H1 (cell line): ENCODE measurements around the gene DUS4L. TPM values are rescaled to one million over a fixed set of nuclear protein-coding genes. Genes with fewer than 3 reads are reported as not detected.

Experiments used
- CTCF ChIA-PET: fragments of 300-600 bp; sonication (Branson Sonifier 250); formaldehyde crosslinking; loops from one replicate; lab custom pipeline; 2021; ENCODE audit not compliant: partially characterized antibody; lab: Charles Lee
- POLR2A ChIA-PET: fragments of 300-600 bp; sonication (Branson Sonifier 250); formaldehyde crosslinking; loops from one replicate; lab custom pipeline; 2021; ENCODE audit warnings: inconsistent platforms; ENCODE audit not compliant: partially characterized antibody; lab: Charles Lee
- DNase-seq, 2 experiments: peaks; one replicate each; pipeline versions ENCODE4 v3.0.0 to v3.0.0-alpha.2; 2010 to 2022; ENCODE audit warnings: low spot score in 2 of 2, low read depth in 1 of 2, mixed read lengths in 1 of 2
- FAIRE-seq: peaks from 2 replicates; lab custom pipeline; 2011; peaks lifted over from hg19 to GRCh38; lab: Jason Lieb, UNC
- H2AFZ ChIP-seq: 2 replicates; pipeline ENCODE4 v1.8.1; 2012; ENCODE audit warnings: low read length, inconsistent platforms
- H2AK5ac ChIP-seq: 2 replicates; pipeline ENCODE4 v1.6.1; 2013; ENCODE audit warnings: low read depth, low read length
- H2BK120ac ChIP-seq: replicated peaks from 2 replicates; pipeline ENCODE3; 2013; ENCODE audit warnings: low read depth, low read length, inconsistent platforms
- H2BK12ac ChIP-seq: 2 replicates; pipeline ENCODE4 v1.6.1; 2013; ENCODE audit warnings: low read depth, low read length
- H2BK15ac ChIP-seq: 2 replicates; pipeline ENCODE4 v1.6.1; 2013; ENCODE audit warnings: low read length
- H2BK20ac ChIP-seq: 2 replicates; pipeline ENCODE4 v1.6.1; 2013; ENCODE audit warnings: low read length
- H2BK5ac ChIP-seq: 2 replicates; pipeline ENCODE4 v1.6.1; 2013; ENCODE audit warnings: low read depth, low read length
- H3K14ac ChIP-seq: 2 replicates; pipeline ENCODE4 v1.6.1; 2013; ENCODE audit warnings: inconsistent platforms; ENCODE audit not compliant: insufficient read length
- H3K18ac ChIP-seq: 2 replicates; pipeline ENCODE4 v1.6.1; 2013; ENCODE audit warnings: low read length; ENCODE audit errors: extremely low read depth
- H3K23ac ChIP-seq: 2 replicates; pipeline ENCODE4 v1.6.1; 2013; ENCODE audit warnings: inconsistent platforms; ENCODE audit not compliant: insufficient read length
- H3K23me2 ChIP-seq: 2 replicates; pipeline ENCODE4 v1.6.1; 2013; ENCODE audit warnings: low read depth, low read length
- H3K27ac ChIP-seq: 2 replicates; pipeline ENCODE4 v1.6.1; 2011; ENCODE audit warnings: low read depth, low read length, inconsistent platforms
- H3K27me3 ChIP-seq, 4 experiments: replicated peaks in 1 of 4; 1 replicate in 1 of 4; 2 replicates in 3 of 4; pipeline versions ENCODE4 v1.6.1 to v1.8.1; 2011 to 2013; ENCODE audit warnings: low read length in 3 of 4, mild to moderate bottlenecking in 3 of 4, inconsistent platforms in 2 of 4, mixed read lengths in 2 of 4, moderate library complexity in 1 of 4; ENCODE audit not compliant: control insufficient read depth in 3 of 4, insufficient read depth in 3 of 4; ENCODE audit errors: extremely low read depth in 1 of 4
- H3K36me3 ChIP-seq, 4 experiments: 2 replicates each; pipeline versions ENCODE4 v1.6.1 to v1.8.1; 2011 to 2013; ENCODE audit warnings: mild to moderate bottlenecking in 4 of 4, low read length in 3 of 4, moderate library complexity in 2 of 4, control low read depth in 1 of 4, inconsistent platforms in 1 of 4; ENCODE audit not compliant: insufficient read depth in 4 of 4, control insufficient read depth in 2 of 4
- H3K4ac ChIP-seq: replicated peaks from 2 replicates; pipeline ENCODE3; 2013; ENCODE audit warnings: low read length, low read depth, mixed read lengths, inconsistent platforms; ENCODE audit not compliant: insufficient read length
- H3K4me1 ChIP-seq, 4 experiments: replicated peaks in 1 of 4; 1 replicate in 1 of 4; 2 replicates in 3 of 4; pipeline versions ENCODE4 v1.6.1 to v1.8.1; 2011 to 2013; ENCODE audit warnings: low read length in 3 of 4, inconsistent platforms in 2 of 4, mixed read lengths in 1 of 4; ENCODE audit not compliant: insufficient read depth in 4 of 4, control insufficient read depth in 3 of 4
- H3K4me2 ChIP-seq, 2 experiments: 2 replicates each; pipeline versions ENCODE4 v1.6.1 to v1.8.1; 2011 to 2013; ENCODE audit warnings: low read depth in 2 of 2, low read length in 2 of 2, control low read depth in 1 of 2, inconsistent platforms in 1 of 2, mild to moderate bottlenecking in 1 of 2; ENCODE audit not compliant: insufficient read depth in 1 of 2
- H3K4me3 ChIP-seq, 4 experiments: fragments of 200-600, 300-600 bp in 1 of 4; sonication (generic), shearing (Covaris generic), sonication (Bioruptor Twin) in 1 of 4; 2 replicates each; pipeline versions ENCODE4 v1.5.1 to v1.8.1; 2011 to 2016; ENCODE audit warnings: low read length in 4 of 4, low read depth in 3 of 4, control low read depth in 2 of 4, inconsistent platforms in 2 of 4, mild to moderate bottlenecking in 2 of 4, mixed read lengths in 1 of 4, moderate library complexity in 1 of 4; ENCODE audit not compliant: insufficient read depth in 2 of 4; ENCODE audit errors: extremely low read depth in 1 of 4
- H3K56ac ChIP-seq: replicated peaks from 2 replicates; pipeline ENCODE3; 2013; ENCODE audit warnings: low read depth, mild to moderate bottlenecking, mixed read lengths, low read length, inconsistent platforms; ENCODE audit not compliant: insufficient read length
- H3K79me1 ChIP-seq: 2 replicates; pipeline ENCODE4 v1.6.1; 2013; ENCODE audit warnings: low read depth, low read length, control low read depth
- H3K79me2 ChIP-seq, 2 experiments: 2 replicates each; pipeline versions ENCODE4 v1.6.1 to v1.8.1; 2012 to 2013; ENCODE audit warnings: low read length in 2 of 2, mild to moderate bottlenecking in 2 of 2, inconsistent platforms in 1 of 2; ENCODE audit not compliant: insufficient read depth in 2 of 2, control insufficient read depth in 1 of 2
- H3K9ac ChIP-seq, 4 experiments: replicated peaks in 1 of 4; 1 replicate in 1 of 4; 2 replicates in 3 of 4; pipeline versions ENCODE4 v1.6.1 to v1.8.1; 2011 to 2013; ENCODE audit warnings: low read depth in 3 of 4, low read length in 3 of 4, control low read depth in 2 of 4, mild to moderate bottlenecking in 2 of 4, moderate library complexity in 2 of 4, inconsistent platforms in 1 of 4; ENCODE audit errors: extremely low read depth in 1 of 4
- H3K9me3 ChIP-seq, 2 experiments: 2 replicates each; pipeline versions ENCODE4 v1.6.1 to v1.8.1; 2012 to 2013; ENCODE audit warnings: mild to moderate bottlenecking in 2 of 2, moderate library complexity in 2 of 2, control low read depth in 1 of 2, inconsistent platforms in 1 of 2, low read depth in 1 of 2, low read length in 1 of 2, mixed read lengths in 1 of 2; ENCODE audit not compliant: insufficient read depth in 2 of 2
- H4K20me1 ChIP-seq, 2 experiments: replicated peaks in 1 of 2; 2 replicates each; pipeline versions ENCODE3 to v1.8.1; 2011 to 2013; ENCODE audit warnings: inconsistent platforms in 2 of 2, low read length in 2 of 2, mild to moderate bottlenecking in 1 of 2; ENCODE audit not compliant: insufficient read depth in 2 of 2, control insufficient read depth in 1 of 2
- H4K5ac ChIP-seq: 2 replicates; pipeline ENCODE4 v1.6.1; 2013; ENCODE audit warnings: low read length, low read depth, mixed read lengths, inconsistent platforms; ENCODE audit not compliant: insufficient read length
- H4K8ac ChIP-seq: 2 replicates; pipeline ENCODE4 v1.8.0; 2013; ENCODE audit warnings: mild to moderate bottlenecking, moderate library complexity, low read length, inconsistent platforms; ENCODE audit not compliant: insufficient read depth; ENCODE audit errors: extremely low read depth
- H4K91ac ChIP-seq: replicated peaks from 2 replicates; pipeline ENCODE3; 2013; ENCODE audit warnings: low read length, mixed read lengths, inconsistent platforms; ENCODE audit not compliant: insufficient read length
- EZH2 ChIP-seq: fragments of 200-600 bp; sonication (generic); IDR thresholded peaks from 2 replicates; pipeline ENCODE4 v1.7.1; 2012; ENCODE audit warnings: low read depth, mild to moderate bottlenecking, moderate library complexity, low read length, inconsistent platforms; ENCODE audit not compliant: severe bottlenecking
- KDM5A ChIP-seq: fragments of 200-600 bp; IDR thresholded peaks from 2 replicates; pipeline ENCODE4 v1.7.1; 2012; ENCODE audit warnings: mild to moderate bottlenecking, low read length, inconsistent platforms, mixed read lengths
- PHF8 ChIP-seq: fragments of 200-600 bp; sonication (generic); conservative IDR thresholded peaks from 2 replicates; pipeline ENCODE4 v1.7.1; 2012; ENCODE audit warnings: low read depth, mild to moderate bottlenecking, inconsistent platforms, low read length, moderate library complexity
- POLR2A ChIP-seq, 2 experiments: IDR thresholded peaks; 1 replicate in 1 of 2; 2 replicates in 1 of 2; pipeline ENCODE4 v1.6.1; 2011; ENCODE audit warnings: low read depth in 2 of 2, low read length in 2 of 2, mild to moderate bottlenecking in 2 of 2; ENCODE audit errors: control extremely low read depth in 1 of 2
- SIN3A ChIP-seq, 2 experiments: IDR thresholded peaks in 1 of 2; conservative IDR thresholded peaks in 1 of 2; 2 replicates each; pipeline ENCODE4 v1.6.1; 2011 to 2012; ENCODE audit warnings: low read length in 2 of 2, improper control_type of control experiment in 1 of 2, low read depth in 1 of 2, mild to moderate bottlenecking in 1 of 2
- SRF ChIP-seq: IDR thresholded peaks from 2 replicates; pipeline ENCODE4 v1.6.1; 2011; ENCODE audit warnings: mild to moderate bottlenecking, low read depth, low read length, moderate library complexity
- SUZ12 ChIP-seq: fragments of 200-600 bp; sonication (generic); IDR thresholded peaks from 2 replicates; pipeline ENCODE4 v1.6.1; 2012; ENCODE audit warnings: mild to moderate bottlenecking, inconsistent platforms, low read length, moderate library complexity, mixed read lengths
- TAF1 ChIP-seq: IDR thresholded peaks from 2 replicates; pipeline ENCODE4 v1.6.1; 2011; ENCODE audit warnings: mild to moderate bottlenecking, low read depth, low read length
- TAF7 ChIP-seq: optimal IDR thresholded peaks from 2 replicates; pipeline ENCODE3; 2011; ENCODE audit warnings: low read depth, mild to moderate bottlenecking, inconsistent platforms, low read length, moderate library complexity, borderline replicate concordance
- TEAD4 ChIP-seq: IDR thresholded peaks from 2 replicates; pipeline ENCODE4 v1.6.1; 2012; ENCODE audit warnings: low read depth, low read length, inconsistent platforms, mixed read lengths
- WGBS, 2 experiments: shearing (Covaris generic) in 1 of 2; methylation state at CpG; one replicate each; pipeline versions ENCODE4 v1.1.6 to v1.1.7; 2013 to 2015; ENCODE audit warnings: low lambda C conversion rate in 2 of 2, mixed read lengths in 2 of 2, inconsistent platforms in 1 of 2, low coverage in 1 of 2, missing lambda C conversion rate in 1 of 2; ENCODE audit not compliant: insufficient replicate concordance in 2 of 2, insufficient coverage in 1 of 2, insufficient read length in 1 of 2; ENCODE audit errors: extremely low coverage in 1 of 2, missing lambda C conversion rate in 1 of 2; 5-methylcytosine and 5-hydroxymethylcytosine counted together
- polyA plus RNA-seq, 7 experiments: library from polyadenylated mRNA; depleted of rRNA in 3 of 7; stranded (reverse) in 5 of 7; unstranded in 2 of 7; fragments of >200 nt in 5 of 7; fragments of 200-250 nt in 2 of 7; gene quantifications; 1 replicate in 5 of 7; 2 replicates in 1 of 7; 4 replicates in 1 of 7; pipeline versions ENCODE4 v1.2.1 to v1.2.3, GENCODE V29; 2011 to 2013; ENCODE audit warnings: missing spikeins in 2 of 7, mixed read lengths in 2 of 7
- total RNA-seq: library from RNA; stranded (reverse); fragmentation: NEBNext Ultra II Directional; extraction: Animal tissue kit (Norgen Biotek cat#: 25700); gene quantifications from 2 replicates; pipeline ENCODE4 v1.2.1, GENCODE V29; 2021
- TF ChIP-seq, protein P1 (sequence below): IDR thresholded peaks from 2 replicates; pipeline ENCODE4 v1.6.1; 2012; ENCODE audit warnings: inconsistent platforms
- TF ChIP-seq, protein P2 (sequence below): IDR thresholded peaks from 2 replicates; pipeline ENCODE4 v1.6.1; 2012; ENCODE audit warnings: inconsistent platforms

DUS4L gene
- total and polyA plus RNA-seq, 2 of the 8 experiments (the other 6 are each of a cell fraction or from before 2014, with no cell fraction given): 6.1 to 11.5 TPM

DNA sequence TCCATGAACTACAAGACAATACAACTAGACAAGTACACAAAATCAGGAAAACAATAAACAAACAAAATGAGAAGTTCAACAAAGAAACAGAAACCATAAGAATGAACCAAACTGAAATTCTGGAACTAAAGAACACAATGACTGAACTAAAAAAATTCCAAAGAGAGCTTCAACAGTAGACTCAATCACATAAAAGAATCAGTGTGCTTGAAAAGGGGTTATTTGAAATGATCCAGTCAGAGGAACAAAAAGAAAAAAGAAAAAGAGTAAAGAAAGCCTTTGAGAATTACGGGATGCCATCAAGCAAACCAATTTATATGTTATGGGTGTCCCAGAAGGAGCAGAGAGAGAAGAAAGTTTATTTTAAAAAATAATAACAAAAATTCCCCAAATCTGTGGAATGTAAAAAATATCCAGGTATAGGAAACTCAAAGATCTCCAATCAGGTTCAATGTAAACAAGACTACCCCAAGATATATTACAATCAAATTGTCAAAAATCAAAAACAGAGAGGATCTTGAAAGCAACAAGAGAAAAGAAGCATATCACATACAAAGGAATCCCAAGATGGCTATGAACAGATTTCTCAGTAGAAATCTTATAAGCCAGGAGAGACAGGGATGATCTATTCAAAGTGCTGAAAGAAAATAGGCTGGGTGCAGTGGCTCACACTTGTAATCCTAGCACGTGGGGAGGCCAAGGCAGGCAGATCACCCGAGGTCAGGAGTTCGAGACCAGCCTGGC lies 18.8 kb upstream of the DUS4L start:
- no peak overlapping the region for H4K91ac ChIP-seq
- ChIA-PET CTCF (no interaction called here), POLR2A (interaction anchor here (0.7 kb wide), 1 partner anchor 10 kb away, joined by 3 read pairs; no protein-coding TSS in a partner anchor)
- no peak overlapping the region for H2BK15ac ChIP-seq
- H2BK12ac ChIP-seq: no peak overlapping the region
- H3K4me3 ChIP-seq: no peak overlapping the region
- no peak overlapping the region for H4K8ac ChIP-seq
- peaks cover 0 to 15% (median 5%) of the 10 kb centered on the region in 4 experiments; a peak in 4 of 8 replicates for H3K36me3 ChIP-seq
- WGBS, 2 experiments: 91% methylated on average over 4 of the region's 4 CpGs; no CpG with 5 or more reads in 1 of the 2 experiments
- no peak overlapping the region for H3K23ac ChIP-seq
- H2AK5ac ChIP-seq: no peak overlapping the region
- H4K20me1 ChIP-seq: peaks cover 0 to 5% of the 10 kb centered on the region in 2 experiments
- no peak overlapping the region for H3K27ac ChIP-seq
- H3K4ac ChIP-seq: no peak overlapping the region
- H3K14ac ChIP-seq: no peak overlapping the region
- H3K9ac ChIP-seq: no peak overlapping the region
- no peak overlapping the region for H3K4me2 ChIP-seq
- no peak overlapping the region for H4K5ac ChIP-seq
- no peaks in the 10 kb centered on the region for H3K27me3 ChIP-seq
- H2BK120ac ChIP-seq: no peak overlapping the region
- H2AFZ ChIP-seq: no peak overlapping the region
- H3K18ac ChIP-seq: no peak overlapping the region
- H2BK5ac ChIP-seq: no peak overlapping the region
- H2BK20ac ChIP-seq: no peak overlapping the region
- DNase-seq: no peak
- H3K23me2 ChIP-seq: peaks cover 1% of the 10 kb centered on the region; the same call in 1 of the 2 replicates
- H3K56ac ChIP-seq: no peak overlapping the region
- no peaks in the 10 kb centered on the region for H3K4me1 ChIP-seq
- peaks cover 4 to 15% of the 10 kb centered on the region in 2 experiments; a peak in 2 of 4 replicates for H3K79me2 ChIP-seq
- H3K79me1 ChIP-seq: peaks cover 5% of the 10 kb centered on the region; the same call in 1 of the 2 replicates
- FAIRE-seq: peak; percentile 13
- peaks cover 0 to 3% of the 10 kb centered on the region in 2 experiments; a peak in 1 of 4 replicates for H3K9me3 ChIP-seq
- TF ChIP-seq KDM5A: no peak
- TF ChIP-seq, protein P1, sequence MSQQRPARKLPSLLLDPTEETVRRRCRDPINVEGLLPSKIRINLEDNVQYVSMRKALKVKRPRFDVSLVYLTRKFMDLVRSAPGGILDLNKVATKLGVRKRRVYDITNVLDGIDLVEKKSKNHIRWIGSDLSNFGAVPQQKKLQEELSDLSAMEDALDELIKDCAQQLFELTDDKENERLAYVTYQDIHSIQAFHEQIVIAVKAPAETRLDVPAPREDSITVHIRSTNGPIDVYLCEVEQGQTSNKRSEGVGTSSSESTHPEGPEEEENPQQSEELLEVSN: no peak
- no peak for TF ChIP-seq EZH2
- no peak for TF ChIP-seq TAF7
- no peak for TF ChIP-seq SIN3A (conservative IDR thresholded peaks at IDR 0.05 in 1 of 2, IDR thresholded peaks at IDR 0.05 in 1 of 2; ENCODE audit: low read depth in 1 of 2, low read length in 2 of 2)
- TF ChIP-seq, protein P2, sequence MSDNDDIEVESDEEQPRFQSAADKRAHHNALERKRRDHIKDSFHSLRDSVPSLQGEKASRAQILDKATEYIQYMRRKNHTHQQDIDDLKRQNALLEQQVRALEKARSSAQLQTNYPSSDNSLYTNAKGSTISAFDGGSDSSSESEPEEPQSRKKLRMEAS: no peak
- no peak for TF ChIP-seq PHF8
- TF ChIP-seq SRF: no peak
- no peak for TF ChIP-seq SUZ12
- TF ChIP-seq POLR2A (IDR thresholded peaks at IDR 0.05; ENCODE audit: control extremely low read depth in 1 of 2, low read depth in 2 of 2, low read length in 2 of 2): no peak
- TF ChIP-seq TEAD4: no peak
- no peak for TF ChIP-seq TAF1
